Liver (tissue), 9 donors: ENCODE results near the gene NMRAL1. TPM values are rescaled to one million over a fixed set of nuclear protein-coding genes. Genes with fewer than 3 reads are reported as not detected.

Source experiments
- DNase-seq: peaks from one replicate; pipeline ENCODE4 v3.0.0-alpha.2; 2017; ENCODE audit warnings: low spot score
- H3K27ac ChIP-seq, 2 donors: one replicate each; pipeline ENCODE4 v1.7.0; 2013; ENCODE audit warnings: inconsistent platforms in 2 of 2, low read length in 2 of 2, control low read depth in 1 of 2, low read depth in 1 of 2, mild to moderate bottlenecking in 1 of 2
- H3K27me3 ChIP-seq, 4 donors: one replicate each; pipeline versions ENCODE4 v1.6.1 to v1.7.0; 2013; ENCODE audit warnings: low read length in 3 of 4, inconsistent platforms in 1 of 4, mild to moderate bottlenecking in 1 of 4, moderate library complexity in 1 of 4; ENCODE audit not compliant: control insufficient read depth in 4 of 4, insufficient read depth in 4 of 4
- H3K36me3 ChIP-seq, 4 donors: one replicate each; pipeline versions ENCODE4 v1.6.1 to v1.7.0; 2013; ENCODE audit warnings: low read length in 3 of 4, mild to moderate bottlenecking in 3 of 4, low read depth in 1 of 4, moderate library complexity in 1 of 4; ENCODE audit not compliant: control insufficient read depth in 4 of 4, insufficient read depth in 3 of 4
- H3K4me1 ChIP-seq, 4 donors: one replicate each; pipeline versions ENCODE4 v1.6.1 to v1.7.0; 2013; ENCODE audit warnings: low read length in 3 of 4, mild to moderate bottlenecking in 3 of 4, moderate library complexity in 1 of 4; ENCODE audit not compliant: control insufficient read depth in 4 of 4, insufficient read depth in 4 of 4
- H3K4me3 ChIP-seq, 3 donors: one replicate each; pipeline versions ENCODE4 v1.6.1 to v1.7.0; 2013; ENCODE audit warnings: low read length in 3 of 3, control low read depth in 1 of 3, low read depth in 1 of 3, mild to moderate bottlenecking in 1 of 3
- H3K9ac ChIP-seq, 2 donors: one replicate each; pipeline ENCODE4 v1.7.0; 2013; ENCODE audit warnings: low read length in 2 of 2, mild to moderate bottlenecking in 2 of 2, moderate library complexity in 2 of 2, control low read depth in 1 of 2, low read depth in 1 of 2
- H3K9me3 ChIP-seq, 4 donors: one replicate each; pipeline versions ENCODE4 v1.6.1 to v1.7.0; 2013; ENCODE audit warnings: low read length in 3 of 4; ENCODE audit not compliant: control insufficient read depth in 4 of 4
- EGR1 ChIP-seq, 2 donors: IDR thresholded peaks; 2 replicates each; pipeline ENCODE4 v1.6.1; 2016 to 2018; ENCODE audit warnings: antibody characterized with exemption in 2 of 2, low read depth in 2 of 2
- FOXA1 ChIP-seq: IDR thresholded peaks from 2 replicates; pipeline ENCODE4 v1.6.1; 2016; ENCODE audit warnings: antibody characterized with exemption
- FOXA2 ChIP-seq: IDR thresholded peaks from 2 replicates; pipeline ENCODE4 v1.6.1; 2016; ENCODE audit warnings: antibody characterized with exemption
- GABPA ChIP-seq, 2 donors: IDR thresholded peaks in 1 of 2; conservative IDR thresholded peaks in 1 of 2; 2 replicates each; pipeline ENCODE4 v1.6.1; 2016; ENCODE audit warnings: antibody characterized with exemption in 2 of 2, mild to moderate bottlenecking in 1 of 2, moderate library complexity in 1 of 2
- HNF4A ChIP-seq, 2 donors: conservative IDR thresholded peaks; 2 replicates each; pipeline ENCODE4 v1.6.1; 2016; ENCODE audit warnings: antibody characterized with exemption in 2 of 2, mild to moderate bottlenecking in 2 of 2
- HNF4G ChIP-seq: IDR thresholded peaks from 2 replicates; pipeline ENCODE4 v1.6.1; 2016; ENCODE audit warnings: antibody characterized with exemption
- JUND ChIP-seq, 2 donors: IDR thresholded peaks; 2 replicates each; pipeline ENCODE4 v1.6.1; 2016; ENCODE audit warnings: antibody characterized with exemption in 2 of 2
- NR2F2 ChIP-seq: IDR thresholded peaks from 2 replicates; pipeline ENCODE4 v1.6.1; 2016; ENCODE audit warnings: antibody characterized with exemption
- RAD21 ChIP-seq, 2 donors: IDR thresholded peaks; 2 replicates each; pipeline ENCODE4 v1.6.1; 2016; ENCODE audit warnings: antibody characterized with exemption in 2 of 2, mild to moderate bottlenecking in 2 of 2
- RXRA ChIP-seq, 2 donors: IDR thresholded peaks; 2 replicates each; pipeline ENCODE4 v1.6.1; 2017 to 2018; ENCODE audit warnings: antibody characterized with exemption in 2 of 2, mild to moderate bottlenecking in 1 of 2
- SP1 ChIP-seq: IDR thresholded peaks from 2 replicates; pipeline ENCODE4 v1.6.1; 2018; ENCODE audit warnings: antibody characterized with exemption, mild to moderate bottlenecking
- TAF1 ChIP-seq: conservative IDR thresholded peaks from 2 replicates; pipeline ENCODE4 v1.6.1; 2016; ENCODE audit warnings: antibody characterized with exemption, mild to moderate bottlenecking
- YY1 ChIP-seq: IDR thresholded peaks from 2 replicates; pipeline ENCODE4 v1.6.1; 2016; ENCODE audit warnings: antibody characterized with exemption, mild to moderate bottlenecking
- WGBS: extraction: QIAGEN DNeasy Blood & Tissue Kit; methylation state at CpG from one replicate; pipeline ENCODE4 v1.1.7; 2013; 5-methylcytosine and 5-hydroxymethylcytosine counted together
- polyA plus RNA-seq, 2 donors: library from polyadenylated mRNA; stranded (reverse) in 1 of 2; unstranded in 1 of 2; fragments of 200-250 nt in 1 of 2; fragments of >200 nt in 1 of 2; fragmentation: Nextera tagmentation in 1 of 2; extraction: Ambion mirVana in 1 of 2; gene quantifications; one replicate each; pipeline versions ENCODE4 v1.2.1 to v1.2.3, GENCODE V29; 2013 to 2015
- total RNA-seq, 2 donors: library from RNA; depleted of rRNA; stranded (reverse); fragments of >200 nt; gene quantifications; one replicate each; pipeline ENCODE4 v1.2.3, GENCODE V29; 2014
- TF ChIP-seq, protein P1 (sequence below): IDR thresholded peaks from 2 replicates; pipeline ENCODE4 v1.6.1; 2016; ENCODE audit warnings: antibody characterized with exemption
- TF ChIP-seq, protein P2 (sequence below): IDR thresholded peaks from 2 replicates; pipeline ENCODE4 v1.6.1; 2016; ENCODE audit warnings: antibody characterized with exemption
- TF ChIP-seq, protein P3 (sequence below): IDR thresholded peaks from 2 replicates; pipeline ENCODE4 v1.6.1; 2016; ENCODE audit warnings: antibody characterized with exemption
- TF ChIP-seq, protein P4 (sequence below): fragments of 150-350 bp; IDR thresholded peaks from 2 replicates; pipeline ENCODE4 v1.5.1; 2017; ENCODE audit warnings: improper control_type of control experiment, low read depth, low read length; ENCODE audit not compliant: missing input control
- TF ChIP-seq, protein P5 (sequence below): IDR thresholded peaks from 2 replicates; pipeline ENCODE4 v1.6.1; 2016; ENCODE audit warnings: antibody characterized with exemption, mild to moderate bottlenecking
- donor health status: healthy.
- donor health status: healthy.
- donor health status: healthy.
- donor health status: healthy.
- donor health status: healthy.

NMRAL1 gene
- total and polyA plus RNA-seq, 4 donors: 20.1 to 45.4 (median 28.3) TPM

DNA sequence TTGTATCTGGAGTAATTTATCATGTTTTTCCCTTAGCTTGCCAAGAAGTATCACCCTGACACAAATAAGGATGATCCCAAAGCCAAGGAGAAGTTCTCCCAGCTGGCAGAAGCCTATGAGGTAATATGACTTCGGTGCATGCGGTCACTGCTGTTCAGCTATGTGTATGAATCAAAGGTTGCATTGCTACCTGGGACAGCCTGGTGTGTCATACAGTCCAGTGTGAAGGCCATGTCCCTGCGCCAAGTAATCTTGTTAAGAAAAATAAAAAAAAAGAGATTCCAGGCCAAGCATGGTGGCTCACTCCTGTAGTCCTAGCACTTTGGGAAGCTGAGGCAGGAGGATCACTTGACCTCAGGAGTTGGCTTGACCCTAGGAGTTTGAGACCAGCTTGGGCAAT, 37.1 kb downstream of the NMRAL1 start:
- TF ChIP-seq HNF4A (conservative IDR thresholded peaks at IDR 0.05): no peak
- TF ChIP-seq HNF4G: no peak
- no peak for TF ChIP-seq EGR1 (IDR thresholded peaks at IDR 0.05; ENCODE audit: low read depth in 2 of 2)
- TF ChIP-seq NR2F2: no peak
- TF ChIP-seq, protein P1, sequence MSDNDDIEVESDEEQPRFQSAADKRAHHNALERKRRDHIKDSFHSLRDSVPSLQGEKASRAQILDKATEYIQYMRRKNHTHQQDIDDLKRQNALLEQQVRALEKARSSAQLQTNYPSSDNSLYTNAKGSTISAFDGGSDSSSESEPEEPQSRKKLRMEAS: no peak
- TF ChIP-seq, protein P2, sequence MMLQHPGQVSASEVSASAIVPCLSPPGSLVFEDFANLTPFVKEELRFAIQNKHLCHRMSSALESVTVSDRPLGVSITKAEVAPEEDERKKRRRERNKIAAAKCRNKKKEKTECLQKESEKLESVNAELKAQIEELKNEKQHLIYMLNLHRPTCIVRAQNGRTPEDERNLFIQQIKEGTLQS: no peak
- TF ChIP-seq, protein P3, sequence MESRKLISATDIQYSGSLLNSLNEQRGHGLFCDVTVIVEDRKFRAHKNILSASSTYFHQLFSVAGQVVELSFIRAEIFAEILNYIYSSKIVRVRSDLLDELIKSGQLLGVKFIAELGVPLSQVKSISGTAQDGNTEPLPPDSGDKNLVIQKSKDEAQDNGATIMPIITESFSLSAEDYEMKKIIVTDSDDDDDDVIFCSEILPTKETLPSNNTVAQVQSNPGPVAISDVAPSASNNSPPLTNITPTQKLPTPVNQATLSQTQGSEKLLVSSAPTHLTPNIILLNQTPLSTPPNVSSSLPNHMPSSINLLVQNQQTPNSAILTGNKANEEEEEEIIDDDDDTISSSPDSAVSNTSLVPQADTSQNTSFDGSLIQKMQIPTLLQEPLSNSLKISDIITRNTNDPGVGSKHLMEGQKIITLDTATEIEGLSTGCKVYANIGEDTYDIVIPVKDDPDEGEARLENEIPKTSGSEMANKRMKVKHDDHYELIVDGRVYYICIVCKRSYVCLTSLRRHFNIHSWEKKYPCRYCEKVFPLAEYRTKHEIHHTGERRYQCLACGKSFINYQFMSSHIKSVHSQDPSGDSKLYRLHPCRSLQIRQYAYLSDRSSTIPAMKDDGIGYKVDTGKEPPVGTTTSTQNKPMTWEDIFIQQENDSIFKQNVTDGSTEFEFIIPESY: no peak
- TF ChIP-seq RXRA (IDR thresholded peaks at IDR 0.05): no peak
- TF ChIP-seq, protein P4, sequence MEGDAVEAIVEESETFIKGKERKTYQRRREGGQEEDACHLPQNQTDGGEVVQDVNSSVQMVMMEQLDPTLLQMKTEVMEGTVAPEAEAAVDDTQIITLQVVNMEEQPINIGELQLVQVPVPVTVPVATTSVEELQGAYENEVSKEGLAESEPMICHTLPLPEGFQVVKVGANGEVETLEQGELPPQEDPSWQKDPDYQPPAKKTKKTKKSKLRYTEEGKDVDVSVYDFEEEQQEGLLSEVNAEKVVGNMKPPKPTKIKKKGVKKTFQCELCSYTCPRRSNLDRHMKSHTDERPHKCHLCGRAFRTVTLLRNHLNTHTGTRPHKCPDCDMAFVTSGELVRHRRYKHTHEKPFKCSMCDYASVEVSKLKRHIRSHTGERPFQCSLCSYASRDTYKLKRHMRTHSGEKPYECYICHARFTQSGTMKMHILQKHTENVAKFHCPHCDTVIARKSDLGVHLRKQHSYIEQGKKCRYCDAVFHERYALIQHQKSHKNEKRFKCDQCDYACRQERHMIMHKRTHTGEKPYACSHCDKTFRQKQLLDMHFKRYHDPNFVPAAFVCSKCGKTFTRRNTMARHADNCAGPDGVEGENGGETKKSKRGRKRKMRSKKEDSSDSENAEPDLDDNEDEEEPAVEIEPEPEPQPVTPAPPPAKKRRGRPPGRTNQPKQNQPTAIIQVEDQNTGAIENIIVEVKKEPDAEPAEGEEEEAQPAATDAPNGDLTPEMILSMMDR: no peak
- no peak for TF ChIP-seq GABPA (IDR thresholded peaks at IDR 0.05 in 1 of 2, conservative IDR thresholded peaks at IDR 0.05 in 1 of 2)
- TF ChIP-seq FOXA1: no peak
- no peak for TF ChIP-seq FOXA2
- no peak for TF ChIP-seq JUND (IDR thresholded peaks at IDR 0.05)
- no peak for TF ChIP-seq YY1
- no peak for TF ChIP-seq SP1
- no peak for TF ChIP-seq RAD21 (IDR thresholded peaks at IDR 0.05)
- TF ChIP-seq, protein P5, sequence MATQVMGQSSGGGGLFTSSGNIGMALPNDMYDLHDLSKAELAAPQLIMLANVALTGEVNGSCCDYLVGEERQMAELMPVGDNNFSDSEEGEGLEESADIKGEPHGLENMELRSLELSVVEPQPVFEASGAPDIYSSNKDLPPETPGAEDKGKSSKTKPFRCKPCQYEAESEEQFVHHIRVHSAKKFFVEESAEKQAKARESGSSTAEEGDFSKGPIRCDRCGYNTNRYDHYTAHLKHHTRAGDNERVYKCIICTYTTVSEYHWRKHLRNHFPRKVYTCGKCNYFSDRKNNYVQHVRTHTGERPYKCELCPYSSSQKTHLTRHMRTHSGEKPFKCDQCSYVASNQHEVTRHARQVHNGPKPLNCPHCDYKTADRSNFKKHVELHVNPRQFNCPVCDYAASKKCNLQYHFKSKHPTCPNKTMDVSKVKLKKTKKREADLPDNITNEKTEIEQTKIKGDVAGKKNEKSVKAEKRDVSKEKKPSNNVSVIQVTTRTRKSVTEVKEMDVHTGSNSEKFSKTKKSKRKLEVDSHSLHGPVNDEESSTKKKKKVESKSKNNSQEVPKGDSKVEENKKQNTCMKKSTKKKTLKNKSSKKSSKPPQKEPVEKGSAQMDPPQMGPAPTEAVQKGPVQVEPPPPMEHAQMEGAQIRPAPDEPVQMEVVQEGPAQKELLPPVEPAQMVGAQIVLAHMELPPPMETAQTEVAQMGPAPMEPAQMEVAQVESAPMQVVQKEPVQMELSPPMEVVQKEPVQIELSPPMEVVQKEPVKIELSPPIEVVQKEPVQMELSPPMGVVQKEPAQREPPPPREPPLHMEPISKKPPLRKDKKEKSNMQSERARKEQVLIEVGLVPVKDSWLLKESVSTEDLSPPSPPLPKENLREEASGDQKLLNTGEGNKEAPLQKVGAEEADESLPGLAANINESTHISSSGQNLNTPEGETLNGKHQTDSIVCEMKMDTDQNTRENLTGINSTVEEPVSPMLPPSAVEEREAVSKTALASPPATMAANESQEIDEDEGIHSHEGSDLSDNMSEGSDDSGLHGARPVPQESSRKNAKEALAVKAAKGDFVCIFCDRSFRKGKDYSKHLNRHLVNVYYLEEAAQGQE: no peak
- TF ChIP-seq TAF1: no peak
- Histone ChIP-seq H3K9ac (no peak overlapping the region), H3K9me3 (no peaks in the 10 kb centered on the region), H3K4me3 (no peak overlapping the region), H3K27me3 (no peaks in the 10 kb centered on the region), H3K27ac (no peak overlapping the region), H3K4me1 (no peaks in the 10 kb centered on the region), H3K36me3 (peaks cover 15 to 66% (median 54%) of the 10 kb centered on the region in 4 donors)
- WGBS: 97% methylated on average over 3 of the region's 3 CpGs
- no peak for DNase-seq
